HEK293 (cell line): ENCODE data around the gene IGDCC3.

ENCODE experiments used
- CTCF ChIA-PET: fragments of 350-600 bp; formaldehyde crosslinking; extraction: SDS; loops from one replicate; lab custom pipeline; 2021; ENCODE audit warnings: antibody characterized with exemption; lab: Yijun Ruan, JAX
- POLR2A ChIA-PET: fragments of 300-600 bp; formaldehyde crosslinking; extraction: SDS; loops from one replicate; lab custom pipeline; 2020; ENCODE audit warnings: antibody characterized with exemption, inconsistent platforms; lab: Yijun Ruan, JAX
- H3K27ac ChIP-seq: fragments of 200-500 bp; sonication (Bioruptor generic); 2 replicates; pipeline ENCODE4 v1.5.1; 2014; ENCODE audit warnings: low read depth, low read length, control low read depth, inconsistent platforms; ENCODE audit errors: extremely low read depth
- H3K36me3 ChIP-seq, 2 experiments: fragments of 200-500 bp in 1 of 2; sonication (Bioruptor generic) in 1 of 2; 1 replicate in 1 of 2; 2 replicates in 1 of 2; pipeline ENCODE4 v1.5.1; 2014 to 2017; ENCODE audit warnings: inconsistent platforms in 2 of 2, low read length in 2 of 2; ENCODE audit not compliant: control insufficient read depth in 2 of 2, insufficient read depth in 1 of 2
- H3K4me1 ChIP-seq: fragments of 200-500 bp; sonication (Bioruptor generic); 2 replicates; pipeline ENCODE4 v1.5.1; 2014; ENCODE audit warnings: mild to moderate bottlenecking, low read length, inconsistent platforms; ENCODE audit not compliant: control insufficient read depth, insufficient read depth
- H3K4me3 ChIP-seq: 2 replicates; pipeline ENCODE4 v1.5.1; 2011; ENCODE audit warnings: low read depth, mild to moderate bottlenecking, control low read depth, low read length, moderate library complexity
- H3K9me3 ChIP-seq: fragments of 200-500 bp; sonication (Bioruptor generic); 2 replicates; pipeline ENCODE4 v1.5.1; 2014; ENCODE audit warnings: low read depth, low read length, inconsistent platforms; ENCODE audit not compliant: control insufficient read depth, insufficient read depth
- GLIS1 ChIP-seq: fragments of 450-650 bp; formaldehyde crosslinking; IDR thresholded peaks from 2 replicates; pipeline ENCODE4 v1.5.1; 2016; ENCODE audit warnings: missing biosample characterization, missing genetic modification characterization
- GLIS2 ChIP-seq: fragments of 450-650 bp; formaldehyde crosslinking; IDR thresholded peaks from 2 replicates; pipeline ENCODE4 v1.5.1; 2016; ENCODE audit warnings: missing biosample characterization, missing genetic modification characterization
- OVOL3 ChIP-seq: fragments of 450-650 bp; formaldehyde crosslinking; IDR thresholded peaks from 2 replicates; pipeline ENCODE4 v1.5.1; 2016; ENCODE audit warnings: missing biosample characterization, missing genetic modification characterization
- SALL2 ChIP-seq: fragments of 450-650 bp; formaldehyde crosslinking; IDR thresholded peaks from 2 replicates; pipeline ENCODE4 v1.5.0; 2017; ENCODE audit warnings: missing biosample characterization, mild to moderate bottlenecking, missing genetic modification characterization, borderline replicate concordance
- TRIM28 ChIP-seq: IDR thresholded peaks from 2 replicates; pipeline ENCODE4 v1.6.1; 2011; ENCODE audit warnings: low read length, control low read depth, borderline replicate concordance
- WT1 ChIP-seq: fragments of 450-650 bp; formaldehyde crosslinking; IDR thresholded peaks from 2 replicates; pipeline ENCODE4 v1.5.1; 2016; ENCODE audit warnings: missing biosample characterization, missing genetic modification characterization
- YY1 ChIP-seq: fragments of 450-650 bp; formaldehyde crosslinking; IDR thresholded peaks from 2 replicates; pipeline ENCODE4 v1.5.1; 2018; ENCODE audit warnings: missing biosample characterization, missing genetic modification characterization
- ZNF221 ChIP-seq: fragments of 450-650 bp; formaldehyde crosslinking; IDR thresholded peaks from 2 replicates; pipeline ENCODE4 v1.5.1; 2017; ENCODE audit warnings: missing biosample characterization, missing genetic modification characterization, borderline replicate concordance
- ZNF302 ChIP-seq: fragments of 450-650 bp; formaldehyde crosslinking; IDR thresholded peaks from 2 replicates; pipeline ENCODE4 v1.5.1; 2016; ENCODE audit warnings: missing biosample characterization, missing genetic modification characterization, low read depth
- ZNF341 ChIP-seq: fragments of 450-650 bp; formaldehyde crosslinking; IDR thresholded peaks from 2 replicates; pipeline ENCODE4; 2016; ENCODE audit warnings: low read depth, missing biosample characterization, missing genetic modification characterization
- ZNF585B ChIP-seq: fragments of 450-650 bp; formaldehyde crosslinking; IDR thresholded peaks from 2 replicates; pipeline ENCODE4 v1.5.1; 2016; ENCODE audit warnings: missing biosample characterization, missing genetic modification characterization
- ZNF664 ChIP-seq: fragments of 450-650 bp; formaldehyde crosslinking; IDR thresholded peaks from 2 replicates; pipeline ENCODE4 v1.5.1; 2016; ENCODE audit warnings: missing biosample characterization, missing genetic modification characterization
- TF ChIP-seq, protein P1 (sequence below): fragments of 450-650 bp; formaldehyde crosslinking; conservative IDR thresholded peaks from 2 replicates; pipeline ENCODE4 v1.5.1; 2016; ENCODE audit warnings: low read depth, missing biosample characterization, missing genetic modification characterization
- TF ChIP-seq, protein P2 (sequence below): fragments of 450-650 bp; formaldehyde crosslinking; IDR thresholded peaks from 2 replicates; pipeline ENCODE4 v1.5.1; 2016; ENCODE audit warnings: missing biosample characterization, missing genetic modification characterization
- TF ChIP-seq, protein P3 (sequence below): fragments of 450-650 bp; formaldehyde crosslinking; IDR thresholded peaks from 2 replicates; pipeline ENCODE4 v1.5.1; 2016; ENCODE audit warnings: missing biosample characterization, missing genetic modification characterization
- TF ChIP-seq, protein P4 (sequence below): fragments of 450-650 bp; formaldehyde crosslinking; IDR thresholded peaks from 2 replicates; pipeline ENCODE4 v1.5.1; 2017; ENCODE audit warnings: missing biosample characterization, missing genetic modification characterization
- TF ChIP-seq, protein P5 (sequence below): fragments of 450-650 bp; formaldehyde crosslinking; IDR thresholded peaks from 2 replicates; pipeline ENCODE4 v1.5.1; 2016; ENCODE audit warnings: missing biosample characterization, missing genetic modification characterization
- TF ChIP-seq, protein P6 (sequence below): fragments of 450-650 bp; formaldehyde crosslinking; IDR thresholded peaks from 2 replicates; pipeline ENCODE4 v1.5.1; 2016; ENCODE audit warnings: missing biosample characterization, missing genetic modification characterization
- TF ChIP-seq, protein P7 (sequence below): fragments of 450-650 bp; formaldehyde crosslinking; IDR thresholded peaks from 2 replicates; pipeline ENCODE4 v1.5.1; 2016; ENCODE audit warnings: missing biosample characterization, missing genetic modification characterization

The IGDCC3 gene

DNA sequence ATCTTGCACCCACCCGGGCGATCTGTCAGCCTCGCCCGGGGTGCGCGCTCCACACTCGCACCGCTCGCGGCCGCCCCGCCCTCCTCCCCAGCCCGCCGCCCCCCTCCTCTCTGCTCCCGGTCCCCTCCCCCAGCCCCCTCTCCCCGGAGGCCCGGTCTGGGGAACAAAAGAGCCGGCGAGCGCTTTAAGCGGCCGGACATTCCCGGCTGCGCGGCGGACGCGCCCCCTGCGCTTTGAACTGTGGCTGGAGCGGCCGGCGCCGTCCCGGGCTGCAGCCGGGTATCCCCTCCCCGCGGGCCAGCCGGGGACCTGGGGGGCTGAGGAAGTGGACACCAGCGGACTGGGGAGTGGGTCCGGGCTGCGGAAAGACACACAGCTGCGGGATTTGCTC, at the start of gene IGDCC3:
IGDCC3 (minus strand) TSS at position 27 of the 391 bp plus-strand sequence. CDS start 214 bp downstream, outside the sequence.
- Histone ChIP-seq H3K4me1 (peaks cover 16% of the 10 kb centered on the region), H3K4me3 (peak within 1 kb of the TSS; percentile 57), H3K9me3 (no peaks in the 10 kb centered on the region), H3K36me3 (no peaks in the 10 kb centered on the region; a peak in 1 of 3 replicates), H3K27ac (peak within 1 kb of the TSS; percentile 57; the same call in 1 of the 2 replicates)
- no peak for TF ChIP-seq ZNF585B (tag by site-specific recombination)
- TF ChIP-seq, protein P1, sequence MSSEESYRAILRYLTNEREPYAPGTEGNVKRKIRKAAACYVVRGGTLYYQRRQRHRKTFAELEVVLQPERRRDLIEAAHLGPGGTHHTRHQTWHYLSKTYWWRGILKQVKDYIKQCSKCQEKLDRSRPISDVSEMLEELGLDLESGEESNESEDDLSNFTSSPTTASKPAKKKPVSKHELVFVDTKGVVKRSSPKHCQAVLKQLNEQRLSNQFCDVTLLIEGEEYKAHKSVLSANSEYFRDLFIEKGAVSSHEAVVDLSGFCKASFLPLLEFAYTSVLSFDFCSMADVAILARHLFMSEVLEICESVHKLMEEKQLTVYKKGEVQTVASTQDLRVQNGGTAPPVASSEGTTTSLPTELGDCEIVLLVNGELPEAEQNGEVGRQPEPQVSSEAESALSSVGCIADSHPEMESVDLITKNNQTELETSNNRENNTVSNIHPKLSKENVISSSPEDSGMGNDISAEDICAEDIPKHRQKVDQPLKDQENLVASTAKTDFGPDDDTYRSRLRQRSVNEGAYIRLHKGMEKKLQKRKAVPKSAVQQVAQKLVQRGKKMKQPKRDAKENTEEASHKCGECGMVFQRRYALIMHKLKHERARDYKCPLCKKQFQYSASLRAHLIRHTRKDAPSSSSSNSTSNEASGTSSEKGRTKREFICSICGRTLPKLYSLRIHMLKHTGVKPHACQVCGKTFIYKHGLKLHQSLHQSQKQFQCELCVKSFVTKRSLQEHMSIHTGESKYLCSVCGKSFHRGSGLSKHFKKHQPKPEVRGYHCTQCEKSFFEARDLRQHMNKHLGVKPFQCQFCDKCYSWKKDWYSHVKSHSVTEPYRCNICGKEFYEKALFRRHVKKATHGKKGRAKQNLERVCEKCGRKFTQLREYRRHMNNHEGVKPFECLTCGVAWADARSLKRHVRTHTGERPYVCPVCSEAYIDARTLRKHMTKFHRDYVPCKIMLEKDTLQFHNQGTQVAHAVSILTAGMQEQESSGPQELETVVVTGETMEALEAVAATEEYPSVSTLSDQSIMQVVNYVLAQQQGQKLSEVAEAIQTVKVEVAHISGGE: peak; percentile 53; the same call in 1 of the 2 replicates
- TF ChIP-seq, protein P2, sequence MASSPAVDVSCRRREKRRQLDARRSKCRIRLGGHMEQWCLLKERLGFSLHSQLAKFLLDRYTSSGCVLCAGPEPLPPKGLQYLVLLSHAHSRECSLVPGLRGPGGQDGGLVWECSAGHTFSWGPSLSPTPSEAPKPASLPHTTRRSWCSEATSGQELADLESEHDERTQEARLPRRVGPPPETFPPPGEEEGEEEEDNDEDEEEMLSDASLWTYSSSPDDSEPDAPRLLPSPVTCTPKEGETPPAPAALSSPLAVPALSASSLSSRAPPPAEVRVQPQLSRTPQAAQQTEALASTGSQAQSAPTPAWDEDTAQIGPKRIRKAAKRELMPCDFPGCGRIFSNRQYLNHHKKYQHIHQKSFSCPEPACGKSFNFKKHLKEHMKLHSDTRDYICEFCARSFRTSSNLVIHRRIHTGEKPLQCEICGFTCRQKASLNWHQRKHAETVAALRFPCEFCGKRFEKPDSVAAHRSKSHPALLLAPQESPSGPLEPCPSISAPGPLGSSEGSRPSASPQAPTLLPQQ: peak; percentile 24; the same call in 1 of the 2 replicates
- TF ChIP-seq, protein P3, sequence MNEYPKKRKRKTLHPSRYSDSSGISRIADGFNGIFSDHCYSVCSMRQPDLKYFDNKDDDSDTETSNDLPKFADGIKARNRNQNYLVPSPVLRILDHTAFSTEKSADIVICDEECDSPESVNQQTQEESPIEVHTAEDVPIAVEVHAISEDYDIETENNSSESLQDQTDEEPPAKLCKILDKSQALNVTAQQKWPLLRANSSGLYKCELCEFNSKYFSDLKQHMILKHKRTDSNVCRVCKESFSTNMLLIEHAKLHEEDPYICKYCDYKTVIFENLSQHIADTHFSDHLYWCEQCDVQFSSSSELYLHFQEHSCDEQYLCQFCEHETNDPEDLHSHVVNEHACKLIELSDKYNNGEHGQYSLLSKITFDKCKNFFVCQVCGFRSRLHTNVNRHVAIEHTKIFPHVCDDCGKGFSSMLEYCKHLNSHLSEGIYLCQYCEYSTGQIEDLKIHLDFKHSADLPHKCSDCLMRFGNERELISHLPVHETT (tag by site-specific recombination): no peak
- TF ChIP-seq SALL2 (tag by site-specific recombination): no peak
- TF ChIP-seq, protein P4, sequence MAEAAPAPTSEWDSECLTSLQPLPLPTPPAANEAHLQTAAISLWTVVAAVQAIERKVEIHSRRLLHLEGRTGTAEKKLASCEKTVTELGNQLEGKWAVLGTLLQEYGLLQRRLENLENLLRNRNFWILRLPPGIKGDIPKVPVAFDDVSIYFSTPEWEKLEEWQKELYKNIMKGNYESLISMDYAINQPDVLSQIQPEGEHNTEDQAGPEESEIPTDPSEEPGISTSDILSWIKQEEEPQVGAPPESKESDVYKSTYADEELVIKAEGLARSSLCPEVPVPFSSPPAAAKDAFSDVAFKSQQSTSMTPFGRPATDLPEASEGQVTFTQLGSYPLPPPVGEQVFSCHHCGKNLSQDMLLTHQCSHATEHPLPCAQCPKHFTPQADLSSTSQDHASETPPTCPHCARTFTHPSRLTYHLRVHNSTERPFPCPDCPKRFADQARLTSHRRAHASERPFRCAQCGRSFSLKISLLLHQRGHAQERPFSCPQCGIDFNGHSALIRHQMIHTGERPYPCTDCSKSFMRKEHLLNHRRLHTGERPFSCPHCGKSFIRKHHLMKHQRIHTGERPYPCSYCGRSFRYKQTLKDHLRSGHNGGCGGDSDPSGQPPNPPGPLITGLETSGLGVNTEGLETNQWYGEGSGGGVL (tag by site-specific recombination): peak; percentile 63
- peak; percentile 25; the same call in 1 of the 2 replicates for TF ChIP-seq GLIS1 (tag by site-specific recombination)
- peak; percentile 80 for TF ChIP-seq GLIS2
- TF ChIP-seq, protein P5, sequence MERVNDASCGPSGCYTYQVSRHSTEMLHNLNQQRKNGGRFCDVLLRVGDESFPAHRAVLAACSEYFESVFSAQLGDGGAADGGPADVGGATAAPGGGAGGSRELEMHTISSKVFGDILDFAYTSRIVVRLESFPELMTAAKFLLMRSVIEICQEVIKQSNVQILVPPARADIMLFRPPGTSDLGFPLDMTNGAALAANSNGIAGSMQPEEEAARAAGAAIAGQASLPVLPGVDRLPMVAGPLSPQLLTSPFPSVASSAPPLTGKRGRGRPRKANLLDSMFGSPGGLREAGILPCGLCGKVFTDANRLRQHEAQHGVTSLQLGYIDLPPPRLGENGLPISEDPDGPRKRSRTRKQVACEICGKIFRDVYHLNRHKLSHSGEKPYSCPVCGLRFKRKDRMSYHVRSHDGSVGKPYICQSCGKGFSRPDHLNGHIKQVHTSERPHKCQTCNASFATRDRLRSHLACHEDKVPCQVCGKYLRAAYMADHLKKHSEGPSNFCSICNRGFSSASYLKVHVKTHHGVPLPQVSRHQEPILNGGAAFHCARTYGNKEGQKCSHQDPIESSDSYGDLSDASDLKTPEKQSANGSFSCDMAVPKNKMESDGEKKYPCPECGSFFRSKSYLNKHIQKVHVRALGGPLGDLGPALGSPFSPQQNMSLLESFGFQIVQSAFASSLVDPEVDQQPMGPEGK (tag by site-specific recombination): peak; percentile 42; the same call in 1 of the 2 replicates
- TF ChIP-seq ZNF341 (tag by site-specific recombination): peak; percentile 54
- TF ChIP-seq TRIM28: no peak
- POLR2A ChIA-PET: interaction anchor here (0.7 to 1.2 kb wide), 4 partner anchors 12 to 77 kb away, joined by 3 to 4 read pairs (median 4); partner anchors contain the start of gene RNU5B-1
- CTCF ChIA-PET: interaction anchor here (1.5 to 17.3 kb wide), 2 partner anchors 38 to 58 kb away, joined by 6 to 454 read pairs; no protein-coding TSS in a partner anchor

DNA sequence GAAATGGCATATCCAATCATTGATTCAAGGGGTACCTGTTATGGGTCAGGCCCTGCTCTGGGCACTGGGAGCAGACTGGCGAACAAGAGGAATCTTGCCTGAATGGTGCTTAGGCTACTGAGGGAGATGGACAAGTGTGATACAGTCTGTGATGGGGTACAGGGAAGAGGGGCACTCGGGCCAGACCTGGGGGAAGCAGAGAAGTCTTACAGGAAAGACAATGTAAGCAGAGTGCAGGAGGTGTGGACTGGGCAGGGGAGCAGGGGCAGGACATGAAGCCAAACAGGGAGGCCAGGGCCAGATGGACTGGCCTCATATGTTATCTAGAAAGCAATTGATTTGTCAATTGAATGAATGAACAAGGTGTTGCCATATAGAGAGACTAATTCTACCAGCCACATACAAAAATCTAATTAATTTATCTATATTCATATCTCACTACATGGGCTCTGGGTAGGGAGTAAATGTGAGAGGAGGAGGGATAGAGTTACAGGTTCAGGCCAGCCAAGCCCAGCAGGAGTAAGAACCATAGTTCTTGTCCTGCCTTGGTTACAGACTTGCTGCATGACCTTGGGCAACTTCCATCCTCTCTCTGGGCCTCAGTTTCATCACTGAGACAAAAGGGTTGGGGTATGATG, 48.5 kb upstream of the IGDCC3 start:
- CTCF ChIA-PET: no interaction called here
- Histone ChIP-seq H3K27ac (no peak overlapping the region), H3K9me3 (no peaks in the 10 kb centered on the region), H3K36me3 (no peaks in the 10 kb centered on the region), H3K4me1 (peaks cover 4% of the 10 kb centered on the region; the same call in 1 of the 2 replicates), H3K4me3 (no peak overlapping the region)
- POLR2A ChIA-PET: no interaction called here
- TF ChIP-seq, protein P6, sequence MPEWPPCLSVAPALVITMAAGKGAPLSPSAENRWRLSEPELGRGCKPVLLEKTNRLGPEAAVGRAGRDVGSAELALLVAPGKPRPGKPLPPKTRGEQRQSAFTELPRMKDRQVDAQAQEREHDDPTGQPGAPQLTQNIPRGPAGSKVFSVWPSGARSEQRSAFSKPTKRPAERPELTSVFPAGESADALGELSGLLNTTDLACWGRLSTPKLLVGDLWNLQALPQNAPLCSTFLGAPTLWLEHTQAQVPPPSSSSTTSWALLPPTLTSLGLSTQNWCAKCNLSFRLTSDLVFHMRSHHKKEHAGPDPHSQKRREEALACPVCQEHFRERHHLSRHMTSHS (tag by site-specific recombination): no peak
- no peak for TF ChIP-seq YY1 (tag by site-specific recombination)
- TF ChIP-seq ZNF302 (tag by site-specific recombination): no peak
- TF ChIP-seq OVOL3: no peak
- TF ChIP-seq ZNF221 (tag by site-specific recombination): no peak
- TF ChIP-seq, protein P7, sequence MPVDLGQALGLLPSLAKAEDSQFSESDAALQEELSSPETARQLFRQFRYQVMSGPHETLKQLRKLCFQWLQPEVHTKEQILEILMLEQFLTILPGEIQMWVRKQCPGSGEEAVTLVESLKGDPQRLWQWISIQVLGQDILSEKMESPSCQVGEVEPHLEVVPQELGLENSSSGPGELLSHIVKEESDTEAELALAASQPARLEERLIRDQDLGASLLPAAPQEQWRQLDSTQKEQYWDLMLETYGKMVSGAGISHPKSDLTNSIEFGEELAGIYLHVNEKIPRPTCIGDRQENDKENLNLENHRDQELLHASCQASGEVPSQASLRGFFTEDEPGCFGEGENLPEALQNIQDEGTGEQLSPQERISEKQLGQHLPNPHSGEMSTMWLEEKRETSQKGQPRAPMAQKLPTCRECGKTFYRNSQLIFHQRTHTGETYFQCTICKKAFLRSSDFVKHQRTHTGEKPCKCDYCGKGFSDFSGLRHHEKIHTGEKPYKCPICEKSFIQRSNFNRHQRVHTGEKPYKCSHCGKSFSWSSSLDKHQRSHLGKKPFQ (tag by site-specific recombination): no peak
- TF ChIP-seq ZNF664: peak; percentile 97
- TF ChIP-seq WT1 (tag by site-specific recombination): peak; percentile 55; the same call in 1 of the 2 replicates
